ENCODE results near the gene SPINK7. TPM values are rescaled to one million over a fixed set of nuclear protein-coding genes. Genes with fewer than 3 reads are reported as not detected.

Gene SPINK7
- total RNA-seq, 1 experiment from 2014 or later = not detected

DNA sequence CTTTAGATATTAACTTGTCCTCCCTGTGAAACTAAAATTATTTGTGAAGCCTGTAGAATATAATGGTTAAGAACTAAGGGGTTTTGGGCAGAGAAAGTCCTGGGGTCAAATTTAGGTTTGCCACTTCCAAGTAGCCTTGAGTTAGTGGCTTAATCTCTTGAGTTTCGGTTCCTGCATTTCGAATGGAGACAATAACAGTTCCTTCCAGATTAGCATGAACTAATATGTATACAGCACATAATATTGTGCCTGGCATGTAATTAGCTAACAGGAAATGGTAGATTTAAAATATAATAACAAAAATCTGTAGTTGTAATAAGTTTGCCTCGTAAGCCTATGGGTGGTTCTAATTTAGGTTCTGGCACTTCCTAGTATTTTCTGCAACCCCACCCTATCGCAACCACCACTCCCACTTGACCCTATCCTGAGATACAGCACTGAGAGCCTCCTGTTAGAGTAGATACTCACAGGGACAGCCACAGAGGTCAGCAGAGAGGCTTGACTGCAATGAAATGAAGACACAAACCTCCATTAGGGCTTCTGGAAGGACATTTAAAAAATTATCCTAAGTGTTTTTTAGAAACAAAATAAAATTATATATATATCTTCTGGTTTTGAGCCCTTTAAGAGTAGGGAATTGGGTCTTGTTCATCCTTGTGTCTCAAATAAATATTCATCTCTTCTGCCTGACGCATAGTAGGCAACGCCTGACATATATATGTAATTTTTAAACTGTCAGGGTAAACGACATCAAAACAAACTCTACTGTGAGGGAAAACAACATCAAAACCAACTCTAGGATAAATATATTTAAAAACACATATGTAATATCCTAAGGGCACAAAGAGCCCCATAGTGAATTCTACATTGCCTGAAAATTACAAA is 31.6 kb downstream of the SPINK7 start:
- DNase-seq (ENCODE audit: low read depth) = no peak

DNA sequence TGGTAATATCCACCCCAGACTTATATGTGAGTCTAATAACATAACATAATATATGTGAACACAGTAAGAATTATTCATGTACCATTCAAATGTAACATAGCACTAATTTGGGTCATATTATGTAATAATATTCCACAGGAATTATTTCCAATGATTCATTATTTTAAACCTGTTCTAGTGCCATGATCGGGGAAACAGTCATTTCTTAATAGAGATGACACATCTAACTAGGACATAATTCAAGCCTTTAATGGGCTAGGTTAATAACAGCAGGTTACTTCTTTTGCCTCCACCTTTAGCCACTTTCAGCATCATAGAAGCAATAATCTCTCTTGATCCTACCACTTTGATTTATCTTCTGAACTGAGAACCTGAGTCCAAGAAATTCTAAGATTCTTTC is 35.5 kb downstream of the SPINK7 start:
- no peak for DNase-seq (ENCODE audit: low read depth)

DNA sequence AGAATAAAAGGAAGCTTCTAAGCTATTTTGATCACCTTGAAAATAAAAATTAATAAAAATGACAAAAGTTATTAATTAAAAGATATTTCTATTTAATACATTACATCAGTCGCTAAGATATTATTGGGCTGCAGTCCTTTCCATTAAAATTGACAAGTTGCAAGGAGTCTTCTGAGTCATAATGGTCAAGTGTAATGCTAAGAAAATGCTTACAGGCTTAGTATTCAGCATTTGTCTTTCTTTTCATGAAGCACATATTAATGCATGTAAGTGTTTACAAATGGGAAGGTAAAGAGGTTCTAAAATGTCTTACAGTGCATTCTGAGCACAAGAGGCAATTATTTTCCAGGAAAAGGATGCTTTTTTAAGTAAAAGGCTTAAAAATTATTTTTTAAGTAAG is 40.5 kb downstream of the SPINK7 start:
- no peak for DNase-seq (ENCODE audit: low read depth)

DNA sequence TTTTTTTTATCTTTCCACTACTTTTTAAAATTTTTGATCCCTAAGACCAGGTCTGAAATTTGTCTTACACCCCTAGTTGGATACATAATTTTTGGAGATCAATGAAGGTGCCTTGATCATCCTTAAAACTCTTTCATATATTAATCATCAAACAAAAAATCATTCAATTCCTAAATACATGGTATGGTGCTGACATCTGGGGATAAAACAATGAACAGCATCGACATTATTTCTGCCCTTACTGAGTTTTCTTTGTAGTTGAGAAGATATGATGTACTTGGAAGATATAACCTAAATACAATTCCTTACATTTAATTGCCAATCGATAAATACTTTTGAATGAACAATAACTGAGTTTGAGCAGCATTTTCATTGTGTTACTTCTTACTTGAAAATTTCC is 41.4 kb downstream of the SPINK7 start:
- DNase-seq (ENCODE audit: low read depth) = no peak

DNA sequence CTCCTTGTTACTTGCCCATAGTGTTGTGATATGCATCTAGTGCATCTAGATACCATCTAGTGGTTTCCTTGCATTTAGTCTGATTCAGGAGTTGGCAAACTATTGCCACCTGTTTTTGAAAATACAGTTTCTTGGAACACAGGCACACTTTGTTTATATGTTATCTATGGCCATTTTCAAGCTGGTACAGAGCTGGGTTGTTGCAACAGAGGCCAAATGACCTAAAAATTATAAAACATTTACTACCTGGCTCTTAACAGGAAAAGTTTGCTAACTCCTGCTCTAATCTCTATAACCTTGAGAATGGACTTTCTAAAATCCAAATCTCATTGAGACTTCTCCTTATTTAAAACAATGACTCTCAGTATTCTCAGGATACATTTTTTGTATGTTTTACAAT is 52.1 kb downstream of the SPINK7 start:
- no peak for DNase-seq (ENCODE audit: low read depth)

Other genes with a start within 250 kb of the SPINK7 start
- not detected in 2 replicates for gene SPINK5, start 248.4 kb upstream of the SPINK7 start, total RNA-seq (2014; rRNA removed; shearing (Covaris generic))
- not detected in 2 replicates for gene SPINK14, start 143.9 kb upstream of the SPINK7 start, total RNA-seq (2014; rRNA removed; shearing (Covaris generic))
- not detected in 2 replicates for gene SPINK6, start 109.4 kb upstream of the SPINK7 start, total RNA-seq (2014; rRNA removed; shearing (Covaris generic))
- not detected in 2 replicates for gene MARCOL, start 73.9 kb upstream of the SPINK7 start, total RNA-seq (2014; rRNA removed; shearing (Covaris generic))
- not detected in 2 replicates for gene SPINK13, start 43.6 kb upstream of the SPINK7 start, total RNA-seq (2014; rRNA removed; shearing (Covaris generic))
- not detected in 2 replicates for gene SPINK9, start 23.1 kb downstream of the SPINK7 start, total RNA-seq (2014; rRNA removed; shearing (Covaris generic))
- 24.7 and 31.8 TPM in 2 replicates for gene FBXO38, start 71.5 kb downstream of the SPINK7 start, total RNA-seq (2014; rRNA removed; shearing (Covaris generic))